Astrocyte of the cerebellum (primary cell): Measurements from ENCODE around the gene CNTNAP2.
"Not testable (repeated sequence)": the region's sequence is repeated elsewhere in the genome, so short reads cannot be mapped to it uniquely, and the experiment has no call there.

Source experiments
- DNase-seq: peaks from one replicate; pipeline ENCODE4 v3.0.0-alpha.2; 2011; ENCODE audit warnings: low read depth
- H3K4me3 ChIP-seq: 2 replicates; pipeline ENCODE4 v1.5.1; 2011; ENCODE audit warnings: mild to moderate bottlenecking, low read depth, low read length, moderate library complexity
- CTCF ChIP-seq: IDR thresholded peaks from 2 replicates; pipeline ENCODE4 v1.5.1; 2012; ENCODE audit warnings: low read length, low read depth, moderate library complexity, mild to moderate bottlenecking; ENCODE audit errors: missing control alignments
- in situ Hi-C: cut with HindIII; loops from 2 replicates; pipeline ENCODE4 v1.10.0; 2017; ENCODE audit warnings: low sequenced_read_pairs

Gene CNTNAP2

GRCh38 chr7:148403466-148403993 lies 2286.9 kb downstream of the CNTNAP2 start:
- in situ Hi-C loops: no loop called here
- DNase-seq: no peak
- no peak for TF ChIP-seq CTCF
- no peak overlapping the region for H3K4me3 ChIP-seq

- no peak for TF ChIP-seq CTCF
- DNase-seq: no peak
Measured at GRCh38 chr7:148408307-148408706, 2291.7 kb downstream of the CNTNAP2 start.

GRCh38 chr7:148410905-148411304 lies 2294.3 kb downstream of the CNTNAP2 start:
- no peak for TF ChIP-seq CTCF
- in situ Hi-C loops: no loop called here
- DNase-seq: no peak
- no peak overlapping the region for H3K4me3 ChIP-seq

More at GRCh38 chr7:148408307-148408706, 2291.7 kb downstream of the CNTNAP2 start:
- no peak overlapping the region for H3K4me3 ChIP-seq
- in situ Hi-C loops: no loop called here

GRCh38 chr7:148412691-148413090 lies 2296.1 kb downstream of the CNTNAP2 start:
- in situ Hi-C loops: no loop called here
- no peak overlapping the region for H3K4me3 ChIP-seq
- no peak for TF ChIP-seq CTCF
- DNase-seq: no peak

- no peak for DNase-seq
- H3K4me3 ChIP-seq: no peak overlapping the region
- in situ Hi-C loops: no loop called here
- no peak for TF ChIP-seq CTCF
Measured at GRCh38 chr7:148419856-148420832, 2303.5 kb downstream of the CNTNAP2 start.

- in situ Hi-C loops: no loop called here
- no peak overlapping the region for H3K4me3 ChIP-seq
- DNase-seq: no peak
- no peak for TF ChIP-seq CTCF
Measured at GRCh38 chr7:148422030-148422429, 2305.4 kb downstream of the CNTNAP2 start.

GRCh38 chr7:148426393-148426792 lies 2309.8 kb downstream of the CNTNAP2 start:
- DNase-seq, in situ Hi-C loops, H3K4me3 ChIP-seq: not testable (repeated sequence)

GRCh38 chr7:148430690-148431089 lies 2314.1 kb downstream of the CNTNAP2 start:
- DNase-seq, in situ Hi-C loops, H3K4me3 ChIP-seq: not testable (repeated sequence)
